HG02798 (cell line): ENCODE results near the gene PBX2.
"Not testable (repeated sequence)": the region's sequence is repeated elsewhere in the genome, so short reads cannot be mapped to it uniquely, and the experiment has no call there.

Source experiments
- ATAC-seq: cut with Tn5 transposase; IDR thresholded peaks from one replicate; pipeline ENCODE4 v1.9.1; 2021; ENCODE audit warnings: mild to moderate bottlenecking; ENCODE audit not compliant: unreplicated experiment, poor library complexity

The PBX2 gene

GRCh38 chr6:32203426-32204267 is 13.6 kb upstream of the PBX2 start:
- no peak for ATAC-seq

GRCh38 chr6:32202186-32202585 is 12.2 kb upstream of the PBX2 start:
- no peak for ATAC-seq

- ATAC-seq: no peak
Observed at GRCh38 chr6:32200711-32201475, 10.9 kb upstream of the PBX2 start.

GRCh38 chr6:32198866-32199265 is 8.9 kb upstream of the PBX2 start:
- no peak for ATAC-seq

GRCh38 chr6:32198345-32198696 is 8.3 kb upstream of the PBX2 start:
- ATAC-seq: no peak

- ATAC-seq: no peak
Observed at GRCh38 chr6:32196682-32197616, 6.9 kb upstream of the PBX2 start.

- ATAC-seq: peak; percentile 13
Observed at GRCh38 chr6:32195902-32196681, 6.1 kb upstream of the PBX2 start.

GRCh38 chr6:32195652-32195901 is 5.6 kb upstream of the PBX2 start:
- ATAC-seq: peak; percentile 89

GRCh38 chr6:32194825-32195651 is 5.0 kb upstream of the PBX2 start:
- no peak for ATAC-seq

GRCh38 chr6:32194388-32194787 is 4.4 kb upstream of the PBX2 start:
- ATAC-seq: no peak

- not testable (repeated sequence) for ATAC-seq
Observed at GRCh38 chr6:32193096-32193495, 3.1 kb upstream of the PBX2 start.

GRCh38 chr6:32192608-32193039 is 2.6 kb upstream of the PBX2 start, which contains the start of gene GPSM3:
Gene GPSM3, minus strand, starts transcription at chr6:32192643. Its CDS starts 130 bp downstream, at chr6:32192513.
- ATAC-seq: no peak

GRCh38 chr6:32191696-32192607 is 1.9 kb upstream of the PBX2 start:
- no peak for ATAC-seq

GRCh38 chr6:32190911-32191677 is 1.1 kb upstream of the PBX2 start:
- no peak for ATAC-seq

GRCh38 chr6:32189742-32190053 is 304 bp downstream of the PBX2 start:
- ATAC-seq: no peak

- no peak for ATAC-seq
Observed at GRCh38 chr6:32189069-32189741, 797 bp downstream of the PBX2 start.
